IMR-90 (cell line): ENCODE data around the gene SLC44A5. TPM values are rescaled to one million over a fixed set of nuclear protein-coding genes. Genes with fewer than 3 reads are reported as not detected.

ENCODE experiments used
- ATAC-seq: fragments of 200-7000 bp; cut with Tn5 transposase; 2 replicates; pipeline ENCODE4 v1.9.1; 2020; ENCODE audit warnings: low read depth, mild to moderate bottlenecking, moderate library complexity
- BruUV-seq: library from RNA; stranded (reverse); fragments of 400-500 nt; replicated peaks from 2 replicates; lab custom pipeline; 2021; lab: Mats Ljungman, UMichigan
- CTCF ChIA-PET: fragments of 300-600 bp; formaldehyde crosslinking; extraction: SDS; loops from one replicate; lab custom pipeline; 2021; ENCODE audit warnings: antibody characterized with exemption; lab: Yijun Ruan, JAX
- POLR2A ChIA-PET: fragments of 300-600 bp; sonication (Branson Sonifier 250); formaldehyde crosslinking; loops from one replicate; lab custom pipeline; 2022; ENCODE audit warnings: antibody characterized with exemption; ENCODE audit not compliant: unreplicated experiment; lab: Charles Lee
- DNase-seq: peaks from one replicate; pipeline ENCODE4 v3.0.0; 2013
- H2AFZ ChIP-seq: replicated peaks from 2 replicates; pipeline ENCODE3; 2013; ENCODE audit warnings: low read length, mild to moderate bottlenecking; ENCODE audit not compliant: poor library complexity
- H2AK5ac ChIP-seq: 2 replicates; pipeline ENCODE4 v1.6.1; 2013; ENCODE audit warnings: low read depth, low read length, inconsistent platforms
- H2AK9ac ChIP-seq: replicated peaks from 2 replicates; pipeline ENCODE3; 2013; ENCODE audit warnings: mild to moderate bottlenecking, low read depth, low read length, moderate library complexity; ENCODE audit not compliant: poor library complexity
- H2BK120ac ChIP-seq: 2 replicates; pipeline ENCODE4 v1.6.1; 2013; ENCODE audit warnings: low read depth, low read length, inconsistent platforms
- H2BK15ac ChIP-seq: 3 replicates; pipeline ENCODE4 v1.6.1; 2013; ENCODE audit warnings: low read depth, low read length, inconsistent platforms
- H2BK20ac ChIP-seq: 2 replicates; pipeline ENCODE4 v1.6.1; 2013; ENCODE audit warnings: low read depth, mild to moderate bottlenecking, inconsistent platforms, low read length, moderate library complexity
- H2BK5ac ChIP-seq: 2 replicates; pipeline ENCODE4 v1.6.1; 2013; ENCODE audit warnings: mild to moderate bottlenecking, low read depth, low read length, inconsistent platforms; ENCODE audit not compliant: poor library complexity, severe bottlenecking
- H3K14ac ChIP-seq: replicated peaks from 2 replicates; pipeline ENCODE4 v1.6.1; 2013; ENCODE audit warnings: low read depth, low read length, inconsistent platforms
- H3K18ac ChIP-seq: 2 replicates; pipeline ENCODE4 v1.6.1; 2013; ENCODE audit warnings: low read depth, low read length, control low read depth
- H3K23ac ChIP-seq: 2 replicates; pipeline ENCODE4 v1.6.1; 2013; ENCODE audit warnings: low read depth, low read length, inconsistent platforms
- H3K27ac ChIP-seq: 2 replicates; pipeline ENCODE4 v1.5.1; 2013; ENCODE audit warnings: mild to moderate bottlenecking, control low read depth, low read length; ENCODE audit not compliant: insufficient read depth
- H3K27me3 ChIP-seq: 2 replicates; pipeline ENCODE4 v1.6.1; 2013; ENCODE audit warnings: low read length; ENCODE audit not compliant: control insufficient read depth, insufficient read depth
- H3K36me3 ChIP-seq: 2 replicates; pipeline ENCODE4 v1.6.1; 2013; ENCODE audit warnings: low read length, mixed read lengths; ENCODE audit not compliant: control insufficient read depth, insufficient read depth
- H3K4ac ChIP-seq: 2 replicates; pipeline ENCODE4 v1.6.1; 2013; ENCODE audit warnings: low read depth, low read length, inconsistent platforms
- H3K4me1 ChIP-seq: 2 replicates; pipeline ENCODE4 v1.6.1; 2013; ENCODE audit warnings: low read length, mixed read lengths; ENCODE audit not compliant: control insufficient read depth, insufficient read depth
- H3K4me2 ChIP-seq: 2 replicates; pipeline ENCODE4 v1.6.1; 2013; ENCODE audit warnings: low read depth, mild to moderate bottlenecking, control low read depth, low read length, moderate library complexity
- H3K4me3 ChIP-seq: 2 replicates; pipeline ENCODE4 v1.5.1; 2013; ENCODE audit warnings: low read depth, mild to moderate bottlenecking, control low read depth, low read length, moderate library complexity; ENCODE audit not compliant: insufficient read depth
- H3K56ac ChIP-seq: 2 replicates; pipeline ENCODE4 v1.6.1; 2013; ENCODE audit warnings: low read length, inconsistent platforms; ENCODE audit not compliant: insufficient read depth; ENCODE audit errors: extremely low read depth
- H3K79me1 ChIP-seq, 2 experiments: 2 replicates each; pipeline ENCODE4 v1.6.1; 2013; ENCODE audit warnings: low read length in 2 of 2, inconsistent platforms in 1 of 2, low read depth in 1 of 2
- H3K9ac ChIP-seq: 2 replicates; pipeline ENCODE4 v1.6.1; 2013; ENCODE audit warnings: low read depth, low read length, control low read depth
- H3K9me1 ChIP-seq: 2 replicates; pipeline ENCODE4 v1.6.1; 2013; ENCODE audit warnings: low read length, inconsistent platforms; ENCODE audit not compliant: insufficient read depth
- H3K9me3 ChIP-seq: 2 replicates; pipeline ENCODE4 v1.6.1; 2013; ENCODE audit warnings: low read length; ENCODE audit not compliant: control insufficient read depth, insufficient read depth
- H4K20me1 ChIP-seq: 2 replicates; pipeline ENCODE4 v1.6.1; 2013; ENCODE audit warnings: low read length, inconsistent platforms; ENCODE audit not compliant: insufficient read depth
- H4K5ac ChIP-seq: 2 replicates; pipeline ENCODE4 v1.6.1; 2013; ENCODE audit warnings: mild to moderate bottlenecking, low read depth, low read length, control low read depth
- H4K8ac ChIP-seq, 2 experiments: 2 replicates each; pipeline ENCODE4 v1.6.1; 2013; ENCODE audit warnings: low read depth in 2 of 2, low read length in 2 of 2, control low read depth in 1 of 2, inconsistent platforms in 1 of 2
- H4K91ac ChIP-seq: 2 replicates; pipeline ENCODE4 v1.6.1; 2013; ENCODE audit warnings: low read depth, low read length, inconsistent platforms; ENCODE audit not compliant: insufficient read depth
- BHLHE40 ChIP-seq: fragments of 150-350 bp; IDR thresholded peaks from 2 replicates; pipeline ENCODE4 v1.6.1; 2016; ENCODE audit warnings: mild to moderate bottlenecking, low read depth, low read length
- MAZ ChIP-seq: IDR thresholded peaks from 2 replicates; pipeline ENCODE4 v1.6.1; 2012; ENCODE audit warnings: low read depth, mild to moderate bottlenecking, low read length, improper control_type of control experiment, moderate library complexity, borderline replicate concordance
- RCOR1 ChIP-seq: IDR thresholded peaks from 2 replicates; pipeline ENCODE4 v1.6.1; 2012; ENCODE audit warnings: mild to moderate bottlenecking, low read length, improper control_type of control experiment; ENCODE audit not compliant: insufficient replicate concordance
- SMC3 ChIP-seq: fragments of 150-350 bp; IDR thresholded peaks from 2 replicates; pipeline ENCODE4 v1.6.1; 2016; ENCODE audit warnings: low read depth, mild to moderate bottlenecking, antibody characterized with exemption, low read length, moderate library complexity
- whole genome bisulfite sequencing, 2 experiments: methylation state at CpG; one replicate each; pipeline versions ENCODE4 v1.1.5 to v1.1.7; 2013; ENCODE audit warnings: missing lambda C conversion rate in 2 of 2; ENCODE audit not compliant: insufficient read length in 1 of 2; ENCODE audit errors: extremely low coverage in 2 of 2; 5-methylcytosine and 5-hydroxymethylcytosine counted together
- dilution Hi-C: fragments of 300-500 bp; cut with HindIII; formaldehyde crosslinking; loops from one replicate; pipeline ENCODE4 v1.14.3; 2018; ENCODE audit warnings: low sequenced_read_pairs; ENCODE audit not compliant: unreplicated experiment
- in situ Hi-C: fragments of 300-500 bp; cut with MboI; formaldehyde crosslinking; loops from 3 replicates; pipeline ENCODE4 v1.14.3; 2019; ENCODE audit warnings: low sequenced_read_pairs, inconsistent platforms, mixed read lengths
- intact Hi-C: fragments of 100-400 bp; cut with micrococcal nuclease; formaldehyde crosslinking; loops from 2 replicates; pipeline ENCODE4 v1.10.0; 2022
- polyA plus RNA-seq, 3 experiments: library from polyadenylated mRNA; depleted of rRNA; stranded (reverse); fragments of >200 nt; gene quantifications; 2 replicates each; pipeline ENCODE4 v1.2.3, GENCODE V29; 2012; ENCODE audit warnings: low replicate concordance in 1 of 3
- total RNA-seq: library from RNA; depleted of rRNA; stranded (reverse); fragments of >200 nt; gene quantifications from 2 replicates; pipeline ENCODE4 v1.2.3, GENCODE V29; 2012
- TF ChIP-seq, protein P1 (sequence below): conservative IDR thresholded peaks from 2 replicates; pipeline ENCODE4 v1.5.1; 2012; ENCODE audit warnings: mild to moderate bottlenecking, low read depth, low read length, improper control_type of control experiment

SLC44A5 gene
- total and polyA plus RNA-seq, 2 of the 4 experiments (the other 2 are of a cell fraction): under 0.01 TPM; not detected in 1

DNA sequence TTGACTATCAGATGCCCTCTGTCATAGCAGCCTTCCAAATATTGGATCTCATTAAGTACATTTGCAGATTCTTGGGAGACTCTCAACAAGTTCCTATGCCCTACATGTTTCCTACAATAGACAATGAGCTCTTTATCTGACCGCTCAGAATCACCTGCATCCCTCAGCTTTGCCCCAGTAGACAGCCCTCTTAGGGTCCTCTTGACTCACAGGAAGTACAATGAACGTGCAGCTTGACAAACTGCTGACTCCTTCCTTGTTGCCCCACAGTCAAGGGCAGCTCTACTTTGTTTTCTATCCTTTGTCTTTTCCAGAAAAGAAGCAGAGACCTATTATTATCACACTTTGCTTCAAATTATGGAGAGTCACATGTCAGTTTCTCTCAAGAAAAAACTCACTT is 27.6 kb downstream of the SLC44A5 start:
- Histone ChIP-seq H3K56ac (no peak overlapping the region), H3K4me3 (no peak overlapping the region), H4K20me1 (no peaks in the 10 kb centered on the region), H3K18ac (no peak overlapping the region), H4K8ac (no peak overlapping the region), H3K27ac (no peak overlapping the region), H4K91ac (no peak overlapping the region), H3K23ac (no peak overlapping the region), H3K27me3 (no peaks in the 10 kb centered on the region), H3K79me1 (no peaks in the 10 kb centered on the region), H2BK5ac (no peak overlapping the region), H2AK5ac (no peak overlapping the region), H3K36me3 (no peaks in the 10 kb centered on the region), H2BK15ac (no peak overlapping the region), H2AFZ (no peak overlapping the region), H3K9me3 (no peaks in the 10 kb centered on the region), H3K4me1 (no peaks in the 10 kb centered on the region), H2BK20ac (no peak overlapping the region), H3K9me1 (no peaks in the 10 kb centered on the region), H3K14ac (no peak overlapping the region), H4K5ac (no peak overlapping the region), H2BK120ac (no peak overlapping the region), H3K9ac (no peak overlapping the region), H3K4me2 (no peak overlapping the region), H3K4ac (no peak overlapping the region), H2AK9ac (no peak overlapping the region)
- POLR2A ChIA-PET: no interaction called here
- no peak for DNase-seq
- in situ Hi-C loops (no loop called here), intact Hi-C loops (no loop called here), dilution Hi-C loops (no loop called here)
- CTCF ChIA-PET: interaction anchor here (0.7 kb wide), 1 partner anchor 79 kb away, joined by 3 read pairs; no protein-coding TSS in a partner anchor
- no TSS peak for BruUV-seq
- ATAC-seq: no peak
- no peak for TF ChIP-seq MAZ
- no peak for TF ChIP-seq SMC3
- TF ChIP-seq BHLHE40: no peak
- TF ChIP-seq, protein P1, sequence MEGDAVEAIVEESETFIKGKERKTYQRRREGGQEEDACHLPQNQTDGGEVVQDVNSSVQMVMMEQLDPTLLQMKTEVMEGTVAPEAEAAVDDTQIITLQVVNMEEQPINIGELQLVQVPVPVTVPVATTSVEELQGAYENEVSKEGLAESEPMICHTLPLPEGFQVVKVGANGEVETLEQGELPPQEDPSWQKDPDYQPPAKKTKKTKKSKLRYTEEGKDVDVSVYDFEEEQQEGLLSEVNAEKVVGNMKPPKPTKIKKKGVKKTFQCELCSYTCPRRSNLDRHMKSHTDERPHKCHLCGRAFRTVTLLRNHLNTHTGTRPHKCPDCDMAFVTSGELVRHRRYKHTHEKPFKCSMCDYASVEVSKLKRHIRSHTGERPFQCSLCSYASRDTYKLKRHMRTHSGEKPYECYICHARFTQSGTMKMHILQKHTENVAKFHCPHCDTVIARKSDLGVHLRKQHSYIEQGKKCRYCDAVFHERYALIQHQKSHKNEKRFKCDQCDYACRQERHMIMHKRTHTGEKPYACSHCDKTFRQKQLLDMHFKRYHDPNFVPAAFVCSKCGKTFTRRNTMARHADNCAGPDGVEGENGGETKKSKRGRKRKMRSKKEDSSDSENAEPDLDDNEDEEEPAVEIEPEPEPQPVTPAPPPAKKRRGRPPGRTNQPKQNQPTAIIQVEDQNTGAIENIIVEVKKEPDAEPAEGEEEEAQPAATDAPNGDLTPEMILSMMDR: no peak
- no peak for TF ChIP-seq RCOR1
- 25% methylated on average over 1 of the region's 2 CpGs; no CpG with 5 or more reads in 1 of the 2 experiments for WGBS, 2 experiments
